CD4-positive, alpha-beta T cell treated with Interleukin-12 subunit alpha and Interleukin-12 subunit beta, for 1 hour (primary cell): ENCODE results near the gene SSBP3.

Source experiments
- DNase-seq: peaks from one replicate; pipeline ENCODE4 v3.0.0-alpha.2; 2020

SSBP3 gene

DNA sequence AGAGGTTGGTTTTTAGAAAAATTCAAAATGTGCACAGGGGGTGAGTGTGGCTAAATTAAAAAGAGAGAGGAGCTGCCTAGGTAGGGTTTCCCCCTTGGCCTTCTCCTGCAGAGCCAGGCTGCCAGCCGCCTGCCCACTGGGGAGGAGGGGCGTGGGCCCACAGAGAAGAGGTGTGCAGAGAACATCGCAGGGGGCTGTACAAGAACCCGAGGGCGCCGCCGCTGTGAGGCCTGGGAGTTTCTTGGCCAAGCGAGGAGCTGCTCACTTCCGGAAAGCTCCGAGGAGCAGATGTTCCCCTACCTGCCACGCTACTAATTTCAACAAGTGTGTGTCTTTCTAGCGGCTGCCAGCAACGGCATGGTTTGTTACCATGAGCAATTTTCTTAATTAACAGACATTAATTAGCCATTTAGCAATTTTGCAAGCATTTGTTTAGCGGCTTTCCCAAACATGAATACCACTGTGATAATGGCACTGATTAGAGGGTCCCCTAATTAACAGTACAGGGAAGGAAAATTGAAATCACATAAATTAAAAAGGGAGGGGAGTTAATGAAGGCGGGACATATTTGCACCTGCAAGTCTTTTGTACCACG is 146.6 kb downstream of the SSBP3 start:
- no peak for DNase-seq

DNA sequence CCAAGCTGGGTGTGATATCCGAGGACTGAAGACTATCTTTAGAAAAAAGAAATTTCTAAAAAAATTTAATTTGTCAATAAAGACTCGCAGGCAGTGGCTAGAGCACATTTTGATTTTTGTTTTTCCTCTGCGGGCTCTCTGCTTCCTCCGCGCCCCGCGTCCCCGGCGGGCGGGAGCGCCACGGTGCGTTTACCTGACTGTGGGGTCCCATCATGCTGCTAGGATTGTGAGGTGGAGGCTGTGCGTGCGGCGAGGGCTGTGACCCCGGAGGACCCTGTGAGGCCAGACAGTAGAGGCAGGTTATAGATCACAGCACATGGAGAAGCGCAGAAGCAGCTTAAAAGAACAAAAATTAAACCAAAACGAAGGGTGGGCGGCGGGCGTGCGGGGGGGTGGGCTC is 148.3 kb downstream of the SSBP3 start:
- no peak for DNase-seq

DNA sequence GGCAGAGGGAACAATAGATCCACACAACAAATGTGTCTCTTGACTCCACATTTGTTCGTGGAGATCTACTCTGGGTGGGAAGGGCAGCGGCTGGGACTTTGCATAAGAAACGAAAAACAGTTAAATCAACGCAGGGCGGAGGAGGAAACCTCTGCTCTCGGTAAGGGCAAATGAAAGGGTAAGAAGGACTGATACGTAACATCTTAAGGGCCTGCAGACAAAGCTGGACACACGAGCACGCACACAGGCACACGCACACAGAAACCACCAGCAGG is 148.9 kb downstream of the SSBP3 start:
- DNase-seq: no peak

DNA sequence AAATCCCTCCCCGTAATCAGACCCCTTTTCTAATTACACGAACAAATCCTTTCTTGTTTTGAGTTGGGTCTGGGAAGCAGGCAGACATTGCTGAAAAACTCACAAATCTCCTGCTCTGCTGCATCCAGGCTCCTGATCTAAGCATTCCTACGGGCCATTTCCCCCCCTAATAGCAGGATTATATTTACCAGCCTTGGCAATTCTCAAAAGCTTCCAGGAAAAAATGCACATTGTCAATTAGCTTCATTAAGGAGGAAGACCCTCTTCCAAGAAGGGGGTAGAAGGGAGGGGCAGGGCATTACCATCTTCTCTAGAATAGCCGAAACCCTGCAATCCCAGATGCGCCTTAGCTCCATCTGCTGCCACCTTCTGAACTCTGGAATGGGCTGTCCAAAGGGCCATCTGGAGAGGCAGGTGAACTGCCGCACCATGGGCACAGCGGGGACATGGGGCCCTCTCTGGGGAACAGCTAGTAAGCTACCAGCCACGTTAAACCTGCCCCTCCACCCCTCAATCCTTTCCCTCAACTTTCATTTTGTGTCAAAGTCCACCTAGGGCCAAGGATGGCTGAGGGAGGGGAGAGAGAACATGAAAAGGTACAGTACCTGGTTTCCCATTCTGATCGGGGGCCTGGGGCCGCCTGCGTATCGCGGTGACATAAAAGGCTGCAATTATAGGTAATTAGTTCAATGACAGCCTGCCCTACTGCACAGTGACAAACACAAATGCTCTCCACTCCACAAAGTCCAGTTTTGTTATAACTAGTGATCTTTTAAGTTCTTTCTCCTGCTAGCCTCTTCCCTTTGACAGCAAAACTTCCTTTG is 149.5 kb downstream of the SSBP3 start:
- no peak for DNase-seq

DNA sequence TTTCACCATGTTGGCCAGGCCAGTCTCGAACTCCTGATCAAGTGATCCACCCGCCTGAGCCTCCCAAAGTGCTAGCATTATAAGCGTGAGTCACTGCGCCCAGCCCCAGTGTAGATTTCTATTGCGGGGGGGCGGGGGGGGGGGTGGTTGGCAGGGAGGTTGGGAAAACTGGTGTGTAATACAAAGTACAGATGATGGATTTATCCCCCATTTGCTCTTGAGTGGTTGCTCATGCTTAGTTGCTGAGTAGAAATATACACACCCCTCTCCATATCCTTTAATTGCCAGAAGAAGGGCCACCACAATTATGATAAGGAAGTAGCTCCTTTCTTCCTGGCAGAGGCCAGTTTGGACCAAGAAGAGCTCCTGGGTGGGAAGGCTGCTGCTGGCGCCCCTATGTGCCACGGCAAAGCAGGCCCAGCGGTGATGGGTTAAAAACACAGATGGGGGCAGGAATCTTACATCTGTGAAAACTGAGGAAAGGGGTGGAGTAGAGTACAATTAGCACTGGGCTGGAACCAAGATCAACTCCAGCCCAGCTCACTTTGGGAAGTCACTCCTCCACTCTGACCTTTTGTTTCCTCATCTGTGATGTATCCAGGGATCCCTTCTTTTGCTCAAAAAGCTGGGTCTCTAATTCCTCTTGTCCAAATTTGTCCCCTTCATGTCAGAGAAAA is 151.0 kb downstream of the SSBP3 start:
- no peak for DNase-seq

DNA sequence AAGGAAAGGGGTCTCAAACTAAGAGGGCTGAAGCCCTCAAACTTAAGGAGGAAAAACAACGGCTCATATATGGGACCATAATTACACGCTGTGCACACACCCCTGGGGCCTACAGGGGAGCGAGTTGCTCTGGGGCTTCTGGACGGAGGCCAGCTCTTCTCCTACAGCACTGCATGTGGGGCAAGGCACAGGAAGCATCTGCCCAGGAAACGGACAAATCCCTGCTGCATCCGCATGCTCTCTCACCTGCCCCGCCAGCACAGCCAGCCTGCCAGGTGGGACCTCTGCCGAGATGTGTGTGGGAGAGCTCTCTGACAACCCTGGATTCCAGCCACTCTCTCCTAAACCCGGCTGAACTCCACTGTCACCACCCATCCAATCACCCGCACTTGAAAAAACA is 152.1 kb downstream of the SSBP3 start:
- no peak for DNase-seq

DNA sequence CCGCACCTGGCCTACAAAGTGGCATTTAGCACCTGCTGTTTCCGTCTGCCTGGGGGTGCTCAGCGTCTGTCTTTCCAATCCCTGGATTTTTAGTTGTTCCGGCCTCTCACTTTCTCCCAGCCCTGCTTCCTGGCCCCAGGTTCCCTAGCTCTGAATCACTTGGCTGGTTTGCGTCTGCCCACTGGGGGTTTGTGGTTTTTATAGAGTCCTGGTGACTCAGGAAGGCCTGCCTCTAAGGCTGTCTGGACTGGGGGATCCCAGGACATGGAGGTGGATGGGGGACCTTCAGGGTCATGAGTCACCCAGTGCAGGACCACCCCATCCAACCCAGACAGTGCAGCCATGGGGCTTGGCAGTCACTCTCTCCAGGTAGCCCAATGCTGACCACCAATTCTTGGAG is 152.7 kb downstream of the SSBP3 start:
- DNase-seq: no peak

DNA sequence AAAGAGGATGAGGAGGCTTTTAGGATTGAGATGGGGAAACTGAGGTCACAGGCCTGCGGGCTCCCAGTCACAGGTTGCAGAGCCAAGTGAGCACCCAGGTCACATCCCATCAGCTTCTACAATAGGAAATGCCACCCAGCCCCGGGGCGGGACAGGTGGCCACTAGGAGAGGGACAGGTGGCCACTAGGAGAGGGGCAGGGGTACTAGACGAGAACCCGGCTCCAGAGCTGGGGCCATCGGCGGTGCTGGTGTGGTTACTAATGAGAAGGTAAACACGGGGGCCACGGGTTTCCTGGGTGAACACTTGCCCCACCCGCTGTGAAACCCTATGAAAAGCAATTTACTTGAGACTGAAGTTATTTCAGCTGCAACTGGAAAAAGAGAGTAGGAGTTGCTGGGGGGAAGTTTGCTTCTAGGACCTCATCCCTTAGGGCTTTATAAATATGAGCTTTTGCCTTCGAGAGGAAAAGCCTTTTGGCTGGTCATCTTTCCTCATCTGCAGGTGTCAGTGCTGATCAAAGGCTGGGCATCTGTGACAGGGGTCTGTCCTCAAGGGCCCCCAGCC is 153.7 kb downstream of the SSBP3 start:
- no peak for DNase-seq

DNA sequence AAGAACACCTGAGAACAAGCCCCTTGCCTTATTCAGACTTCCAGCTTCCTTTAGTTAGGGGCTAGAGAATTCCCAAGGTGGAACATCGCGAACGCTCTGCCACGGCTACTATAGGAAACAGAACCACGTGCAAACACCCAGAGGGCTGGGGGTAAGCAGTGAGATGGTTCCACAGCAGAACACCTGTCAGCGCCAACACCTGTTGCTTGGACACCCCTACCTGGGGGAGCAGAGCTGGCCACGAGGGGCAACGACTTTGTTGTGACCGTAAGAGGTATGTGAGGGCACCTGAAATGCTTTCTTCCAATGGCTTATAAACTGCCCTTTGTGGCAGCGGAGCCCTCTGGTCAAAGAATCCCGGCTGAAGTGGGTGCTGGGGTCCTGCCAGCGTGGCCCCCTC is 155.5 kb downstream of the SSBP3 start:
- no peak for DNase-seq

DNA sequence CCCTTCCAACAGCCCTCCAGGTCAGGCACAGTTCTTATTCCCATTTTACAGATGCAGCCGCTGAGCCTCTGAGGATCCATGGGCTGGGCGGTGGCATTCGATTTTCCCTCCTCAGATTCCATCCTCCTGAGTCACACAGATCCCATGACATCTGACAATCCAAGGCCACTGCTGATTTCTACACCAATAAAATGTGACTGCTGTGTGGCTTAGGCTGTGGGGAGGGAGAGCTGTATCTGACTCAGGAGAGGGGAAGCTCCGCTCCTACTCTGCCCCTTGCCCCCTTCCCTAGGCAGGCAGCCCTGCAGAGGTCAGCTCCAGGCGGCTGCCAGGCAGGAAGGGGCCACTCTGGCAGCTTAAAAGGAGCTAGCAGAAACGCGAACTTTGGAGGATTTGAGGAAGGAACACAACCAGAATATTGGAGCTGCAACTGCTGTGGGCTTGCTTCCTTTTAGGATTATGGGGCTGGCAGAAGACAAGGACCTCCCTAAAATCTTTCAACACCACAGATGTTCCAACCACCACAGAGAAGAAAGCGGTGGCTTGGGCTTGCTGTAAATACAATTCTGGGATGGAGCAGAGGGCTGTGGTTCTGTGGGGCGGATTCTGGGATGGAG is 156.3 kb downstream of the SSBP3 start:
- no peak for DNase-seq

DNA sequence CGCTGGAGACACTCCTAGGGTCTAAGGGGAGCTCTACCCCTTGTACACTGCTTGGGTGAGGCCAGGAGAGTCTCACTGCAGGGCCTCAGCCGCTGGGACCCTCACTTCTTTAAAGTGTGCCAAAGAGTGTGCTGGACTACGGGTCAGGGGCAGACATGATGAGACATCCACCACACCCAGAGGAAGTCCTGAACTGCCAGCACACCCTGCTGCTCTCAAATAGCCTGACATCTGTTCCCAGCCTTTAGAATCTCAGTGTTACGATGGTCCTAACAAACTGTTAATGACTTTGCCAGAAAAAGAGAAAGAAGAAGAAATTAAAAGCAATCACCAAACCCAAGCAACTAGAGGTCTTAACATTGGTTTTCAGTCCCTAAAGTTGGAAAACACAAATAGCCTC is 157.2 kb downstream of the SSBP3 start:
- no peak for DNase-seq

DNA sequence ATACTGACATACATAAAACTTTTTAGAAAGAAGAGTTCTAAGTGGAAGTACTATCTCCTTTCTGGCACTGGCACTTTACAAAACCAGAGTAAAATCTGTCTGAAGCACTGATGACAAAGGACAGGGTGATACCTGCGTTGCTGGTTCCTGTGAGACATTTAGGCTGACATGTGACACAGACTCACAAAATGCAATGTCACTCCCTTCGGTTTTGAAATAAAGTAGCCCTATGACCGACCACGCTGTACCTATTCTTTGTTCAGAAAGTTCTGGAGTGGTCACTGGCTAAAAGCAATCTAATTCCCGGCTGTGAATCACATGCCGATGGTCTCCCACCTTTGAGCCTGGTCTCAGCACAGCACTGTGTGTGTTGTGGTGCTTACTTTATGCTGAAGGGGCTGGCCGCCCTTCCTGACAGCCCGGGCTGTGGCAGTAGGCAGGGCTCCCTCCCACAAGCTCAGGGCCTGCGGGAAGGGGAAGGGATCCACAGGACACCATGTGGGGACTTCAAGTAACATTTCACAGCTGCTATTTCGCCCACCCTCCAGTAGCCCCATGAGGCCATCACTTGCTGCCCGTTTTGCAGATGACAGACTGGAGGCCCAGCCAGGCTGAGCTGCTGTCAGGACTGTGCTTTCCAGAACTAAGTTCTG is 158.2 kb downstream of the SSBP3 start:
- no peak for DNase-seq

DNA sequence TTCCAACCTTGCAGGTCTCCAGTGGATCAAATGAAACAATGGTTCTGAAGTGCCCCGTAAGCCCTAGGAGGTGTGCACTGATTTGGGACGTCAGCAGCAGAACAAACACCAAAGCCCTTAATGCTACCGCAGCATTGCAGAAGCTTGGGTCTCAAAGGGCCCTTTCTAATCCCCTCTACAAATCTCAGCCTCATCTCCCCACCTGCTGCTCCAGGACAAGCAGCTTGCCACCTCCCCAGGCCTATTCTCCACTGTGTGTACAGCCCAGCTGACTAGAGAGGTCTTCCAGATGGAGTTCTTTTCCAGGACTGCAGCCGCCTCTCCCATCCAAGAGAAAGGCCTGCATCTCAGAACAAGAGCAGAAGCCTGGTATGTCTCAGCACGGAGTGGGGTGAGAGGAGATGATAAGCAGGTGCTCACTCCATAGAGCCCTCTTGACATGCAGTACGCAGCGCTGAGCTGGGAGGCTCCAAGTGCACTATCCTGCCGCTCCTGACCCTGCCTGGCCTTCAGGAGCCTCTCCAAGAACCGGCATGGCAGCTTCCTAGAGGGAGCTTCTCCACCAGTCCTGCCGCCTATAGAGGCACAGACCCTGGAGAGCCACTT is 160.0 kb downstream of the SSBP3 start:
- no peak for DNase-seq

DNA sequence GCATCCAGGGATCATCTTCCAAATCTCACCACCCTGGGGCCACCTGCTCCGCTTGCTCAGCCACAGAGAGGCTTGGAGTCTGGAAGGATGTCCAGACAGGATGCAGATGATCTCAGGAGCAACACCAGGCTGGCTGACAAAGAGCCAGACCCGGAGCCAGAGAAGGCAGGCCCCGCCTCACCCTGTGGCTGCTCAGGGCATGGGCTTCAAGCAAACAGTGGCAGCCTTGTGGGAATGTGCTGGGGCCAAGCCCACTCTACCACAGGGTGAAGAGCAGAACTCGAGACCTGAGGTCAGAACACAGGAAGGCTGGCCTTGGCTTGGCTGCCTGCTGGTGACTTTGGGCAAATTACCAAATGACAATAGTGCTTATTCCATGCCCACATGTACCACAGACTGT is 160.7 kb downstream of the SSBP3 start:
- no peak for DNase-seq

DNA sequence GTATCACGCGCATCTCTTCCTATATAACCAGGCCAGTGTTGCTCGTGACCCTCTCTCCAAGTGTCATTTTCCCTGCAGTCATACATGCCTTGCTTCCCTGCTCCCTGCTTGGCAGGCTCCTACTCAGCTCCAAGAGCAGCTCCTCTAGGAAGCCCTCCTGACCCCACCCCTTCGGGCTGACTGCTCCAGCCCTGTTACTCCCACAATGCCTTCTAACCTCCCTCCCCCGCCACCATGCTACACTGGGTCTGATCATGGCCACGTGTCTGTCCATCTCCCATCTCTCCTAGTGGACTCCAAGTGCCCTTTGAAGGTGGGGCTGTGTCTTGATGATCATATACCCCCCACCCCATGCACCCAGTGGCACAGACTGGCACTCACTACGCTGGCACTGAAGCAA is 161.5 kb downstream of the SSBP3 start:
- no peak for DNase-seq

DNA sequence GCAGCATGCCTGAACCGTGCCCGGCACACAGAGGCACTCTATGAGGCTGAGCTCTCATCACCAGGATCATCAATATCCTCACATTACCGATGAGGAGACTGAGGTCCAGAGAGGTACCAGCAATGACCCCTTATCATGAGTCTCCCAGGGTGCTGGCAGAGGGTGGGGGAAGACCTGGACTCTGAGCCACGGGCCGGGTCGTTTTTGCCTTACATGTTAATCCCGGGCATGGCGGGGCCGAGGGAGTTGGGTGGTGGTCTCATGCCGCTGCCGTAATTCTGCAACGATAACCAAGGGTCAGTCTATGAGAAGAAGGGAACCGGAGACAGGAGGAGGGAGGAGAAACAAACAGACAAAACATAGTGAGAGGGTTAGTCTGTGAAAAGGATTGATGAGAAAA is 163.2 kb downstream of the SSBP3 start:
- DNase-seq: no peak

DNA sequence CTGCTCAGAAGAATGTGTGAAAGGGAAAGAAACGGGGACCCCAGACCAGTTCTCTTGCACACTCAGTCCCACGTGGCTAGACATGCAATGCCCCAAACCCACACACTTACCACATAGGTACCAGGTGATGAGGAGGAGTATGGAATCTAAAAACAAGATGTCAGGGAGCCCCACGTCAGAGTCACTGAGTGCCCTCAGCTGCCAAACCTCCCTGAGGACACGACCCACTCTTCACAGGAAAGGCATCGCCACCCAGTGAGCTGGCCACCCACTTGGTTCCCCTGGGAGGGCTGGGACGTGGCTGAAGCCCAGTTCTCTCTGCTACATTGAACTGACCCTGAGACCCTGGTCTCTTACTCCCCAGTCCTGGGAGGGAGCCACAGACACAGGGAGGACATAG is 164.8 kb downstream of the SSBP3 start:
- no peak for DNase-seq

DNA sequence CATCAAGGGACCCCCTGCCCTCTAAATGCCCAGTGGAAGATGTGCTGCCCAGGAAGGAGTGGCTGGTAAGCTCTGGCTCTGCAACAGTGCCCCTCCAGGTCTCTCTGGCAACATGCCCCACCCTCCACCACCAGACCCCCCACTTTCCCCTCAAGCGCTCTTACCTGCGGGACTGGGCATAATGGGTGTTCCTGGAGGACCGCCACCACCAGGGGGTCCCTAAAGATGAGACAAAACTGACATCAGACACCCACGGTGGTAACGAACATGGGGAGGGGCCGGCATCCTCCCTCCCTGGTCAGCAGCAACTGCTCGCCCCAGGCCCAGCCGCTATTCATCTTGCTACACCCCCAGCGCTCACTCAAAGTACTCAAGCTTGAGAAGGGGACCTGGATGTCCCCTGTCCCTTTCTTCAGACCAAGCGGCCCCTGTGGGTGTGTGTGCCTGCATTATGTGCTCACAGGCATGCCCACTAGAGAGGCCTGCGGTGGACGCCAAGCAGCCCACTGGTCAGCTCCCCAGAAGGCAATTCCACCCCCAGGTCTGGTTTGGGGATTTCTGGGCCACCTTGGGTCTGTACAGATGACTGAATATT is 165.4 kb downstream of the SSBP3 start:
- no peak for DNase-seq

DNA sequence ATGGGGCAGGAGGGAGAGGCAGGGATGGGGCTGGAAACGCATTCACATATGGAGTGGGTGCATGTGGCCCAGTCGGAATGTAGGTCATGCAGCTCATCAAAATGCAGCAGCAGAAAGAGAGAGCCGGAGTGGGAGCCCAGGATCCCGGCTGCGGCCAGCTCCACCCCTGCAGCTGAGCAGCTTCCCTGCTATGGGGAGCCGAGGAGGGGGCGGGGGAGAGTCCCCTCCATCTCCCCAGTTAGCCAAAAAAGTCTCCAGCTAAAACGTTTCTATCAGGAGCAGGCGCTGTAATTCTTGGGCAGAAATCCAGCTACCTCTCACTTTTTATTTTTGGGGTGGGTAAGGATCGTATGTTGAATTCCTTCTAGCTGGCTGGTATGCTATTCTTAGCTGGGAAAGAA is 166.6 kb downstream of the SSBP3 start:
- DNase-seq: no peak

DNA sequence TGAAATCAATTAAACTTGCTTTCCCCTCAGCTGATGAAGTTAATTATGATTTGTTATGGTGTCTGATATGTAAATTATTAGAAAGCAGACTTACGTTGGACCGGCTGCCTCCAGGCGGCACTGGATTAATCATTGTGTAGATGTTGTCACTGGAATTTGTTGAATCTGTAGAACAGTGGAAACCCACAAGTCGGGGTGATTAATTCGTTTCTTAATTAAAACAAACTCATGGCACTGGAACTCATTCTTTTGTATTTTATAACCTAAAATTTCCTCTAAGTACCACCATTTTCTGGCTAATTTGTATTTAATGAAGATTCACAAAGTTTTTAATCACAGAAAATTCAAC is 167.2 kb downstream of the SSBP3 start:
- DNase-seq: no peak

DNA sequence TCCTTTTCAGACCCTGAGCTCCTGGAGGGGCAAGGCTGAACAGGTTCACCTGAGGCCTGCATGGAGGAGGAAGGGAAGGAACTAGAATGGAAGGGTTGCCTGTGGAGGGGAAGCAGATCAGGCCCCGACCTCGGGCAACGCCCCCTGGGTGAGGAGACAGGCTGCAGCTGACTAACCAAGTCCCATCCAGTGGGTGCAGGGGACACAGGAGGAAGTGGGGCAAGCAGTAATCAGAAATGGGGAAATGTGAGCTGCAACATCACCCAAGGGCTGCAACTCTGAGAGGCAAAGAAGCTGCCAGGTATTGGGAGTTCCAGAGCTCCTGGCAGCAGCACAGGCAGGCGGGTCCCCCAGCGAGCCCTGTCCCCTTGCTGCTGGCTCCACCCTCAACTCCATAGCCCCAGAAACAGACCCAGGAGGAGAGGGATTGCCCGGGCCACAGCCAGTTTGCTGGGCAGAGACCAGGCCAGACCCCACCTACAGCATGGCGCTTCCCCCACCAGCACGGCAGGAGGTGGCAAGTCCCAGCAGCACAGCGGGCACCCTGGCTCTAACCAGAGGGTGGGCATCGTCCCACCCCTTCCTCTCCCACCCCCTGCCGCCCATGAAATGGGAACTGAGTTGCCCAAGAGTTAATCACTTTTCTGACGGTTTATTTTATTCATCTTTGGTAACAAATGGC is 167.7 kb downstream of the SSBP3 start:
- DNase-seq: no peak

DNA sequence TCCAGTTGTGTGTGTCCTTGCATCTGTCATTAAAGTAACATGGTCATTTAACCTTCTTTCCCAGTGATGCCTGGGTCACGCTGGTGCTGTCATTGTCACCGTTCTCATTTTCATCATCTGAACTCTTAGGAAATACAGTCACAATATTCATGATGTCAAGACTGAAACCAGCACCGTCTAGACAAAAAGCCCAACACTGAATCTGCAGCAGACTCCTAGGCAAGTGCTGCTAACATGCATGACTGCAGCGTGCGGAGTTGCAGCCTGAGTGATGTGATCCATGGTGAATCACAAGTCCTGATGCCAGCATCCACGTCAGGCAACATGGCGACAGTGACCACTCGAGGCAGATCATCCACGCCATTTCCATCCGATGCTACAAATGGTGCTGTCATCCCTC is 168.6 kb downstream of the SSBP3 start:
- DNase-seq: no peak
